Fibroblast of lung (primary cell): ENCODE data around the gene CLSTN2. TPM values are rescaled to one million over a fixed set of nuclear protein-coding genes. Genes with fewer than 3 reads are reported as not detected.

ENCODE experiments used
- DNase-seq, 2 donors: peaks; one replicate each; pipeline versions ENCODE4 v3.0.0 to v3.0.0-alpha.2; 2010; ENCODE audit warnings: low read depth in 2 of 2
- H2AFZ ChIP-seq: 2 replicates; pipeline ENCODE4 v1.5.1; 2012; ENCODE audit warnings: low read length, control low read depth, inconsistent platforms
- H3K27ac ChIP-seq: 2 replicates; pipeline ENCODE4 v1.5.1; 2011; ENCODE audit warnings: low read length, control low read depth; ENCODE audit not compliant: insufficient read depth
- H3K27me3 ChIP-seq: 2 replicates; pipeline ENCODE4 v1.5.1; 2011; ENCODE audit warnings: mild to moderate bottlenecking, low read length; ENCODE audit not compliant: control insufficient read depth, insufficient read depth
- H3K36me3 ChIP-seq: 2 replicates; pipeline ENCODE4 v1.5.1; 2011; ENCODE audit warnings: low read length; ENCODE audit not compliant: control insufficient read depth, insufficient read depth
- H3K4me1 ChIP-seq: 2 replicates; pipeline ENCODE4 v1.5.1; 2011; ENCODE audit warnings: low read length; ENCODE audit not compliant: control insufficient read depth, insufficient read depth; ENCODE audit errors: extremely low read depth
- H3K4me2 ChIP-seq: 2 replicates; pipeline ENCODE4 v1.5.1; 2011; ENCODE audit warnings: low read length, control low read depth; ENCODE audit not compliant: insufficient read depth; ENCODE audit errors: extremely low read depth
- H3K4me3 ChIP-seq, 4 experiments: fragments of 200-600 bp in 1 of 4; sonication (generic) in 1 of 4; replicated peaks in 1 of 4; 2 replicates each; pipeline ENCODE4 v1.5.1; 2011 to 2016; ENCODE audit warnings: low read length in 4 of 4, low read depth in 3 of 4, mild to moderate bottlenecking in 3 of 4, control low read depth in 2 of 4, inconsistent platforms in 1 of 4, mixed read lengths in 1 of 4; ENCODE audit not compliant: insufficient read depth in 1 of 4; ENCODE audit errors: control extremely low read depth in 1 of 4
- H3K79me2 ChIP-seq: 2 replicates; pipeline ENCODE4 v1.5.1; 2012; ENCODE audit warnings: mild to moderate bottlenecking, low read length, inconsistent platforms; ENCODE audit not compliant: control insufficient read depth, insufficient read depth
- H3K9ac ChIP-seq: 2 replicates; pipeline ENCODE4 v1.5.1; 2011; ENCODE audit warnings: mild to moderate bottlenecking, low read length, control low read depth; ENCODE audit not compliant: insufficient read depth
- H3K9me3 ChIP-seq: 2 replicates; pipeline ENCODE4 v1.5.1; 2012; ENCODE audit warnings: low read depth, low read length; ENCODE audit not compliant: control insufficient read depth, insufficient read depth
- H4K20me1 ChIP-seq: 2 replicates; pipeline ENCODE4 v1.5.1; 2011; ENCODE audit warnings: low read length; ENCODE audit not compliant: control insufficient read depth, insufficient read depth; ENCODE audit errors: extremely low read depth
- EZH2 ChIP-seq: IDR thresholded peaks from 2 replicates; pipeline ENCODE4 v1.5.1; 2012; ENCODE audit warnings: low read length, control low read depth, mild to moderate bottlenecking; ENCODE audit errors: missing control alignments
- polyA plus RNA-seq, 2 donors: library from polyadenylated mRNA; depleted of rRNA in 1 of 2; stranded (reverse) in 1 of 2; unstranded in 1 of 2; fragments of >200 nt; gene quantifications; 2 replicates each; pipeline ENCODE4 v1.2.1, GENCODE V29; 2011 to 2012; ENCODE audit warnings: missing spikeins in 1 of 2
- total RNA-seq: library from RNA; depleted of rRNA; stranded (reverse); fragments of >200 nt; gene quantifications from 2 replicates; pipeline ENCODE4 v1.2.1, GENCODE V29; 2014
- TF ChIP-seq, protein P1 (sequence below), 2 donors: IDR thresholded peaks in 1 of 2; conservative IDR thresholded peaks in 1 of 2; 1 replicate in 1 of 2; 2 replicates in 1 of 2; pipeline ENCODE4 v1.5.1; 2011 to 2012; ENCODE audit warnings: low read length in 2 of 2, control low read depth in 1 of 2, inconsistent platforms in 1 of 2, low read depth in 1 of 2, mild to moderate bottlenecking in 1 of 2

CLSTN2 gene
- total and polyA plus RNA-seq, 2 donors (not counting 1 experiment from before 2014, with no cell fraction given) = under 0.01 to 1.3 TPM

DNA sequence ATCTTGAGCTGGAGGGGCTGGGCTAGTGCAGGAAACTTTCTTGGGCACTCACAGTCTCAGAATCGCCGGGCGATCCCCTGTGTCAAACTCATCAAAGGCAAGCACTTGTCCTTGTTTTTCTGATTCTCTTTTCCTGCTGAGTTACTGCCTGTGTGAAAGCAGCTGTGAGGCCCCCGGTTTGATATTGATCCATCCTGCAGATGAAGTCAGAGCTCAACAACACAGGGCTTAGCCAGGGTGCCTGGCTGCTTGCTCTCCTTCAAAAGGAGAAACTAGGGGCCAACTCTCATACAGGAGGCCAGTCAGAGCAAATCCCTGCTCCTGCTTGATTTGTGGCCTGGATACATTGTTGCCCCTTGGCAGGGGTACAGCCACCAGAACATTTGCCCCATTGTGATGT, 22.9 kb downstream of the CLSTN2 start:
- Histone ChIP-seq H3K9me3 (no peaks in the 10 kb centered on the region), H2AFZ (no peak overlapping the region), H3K4me1 (no peaks in the 10 kb centered on the region), H3K36me3 (no peaks in the 10 kb centered on the region), H3K9ac (no peak overlapping the region), H3K4me3 (no peak overlapping the region), H3K4me2 (no peak overlapping the region), H3K27ac (no peak overlapping the region), H3K79me2 (no peaks in the 10 kb centered on the region), H3K27me3 (no peaks in the 10 kb centered on the region), H4K20me1 (no peaks in the 10 kb centered on the region)
- no peak for DNase-seq
- TF ChIP-seq, protein P1, sequence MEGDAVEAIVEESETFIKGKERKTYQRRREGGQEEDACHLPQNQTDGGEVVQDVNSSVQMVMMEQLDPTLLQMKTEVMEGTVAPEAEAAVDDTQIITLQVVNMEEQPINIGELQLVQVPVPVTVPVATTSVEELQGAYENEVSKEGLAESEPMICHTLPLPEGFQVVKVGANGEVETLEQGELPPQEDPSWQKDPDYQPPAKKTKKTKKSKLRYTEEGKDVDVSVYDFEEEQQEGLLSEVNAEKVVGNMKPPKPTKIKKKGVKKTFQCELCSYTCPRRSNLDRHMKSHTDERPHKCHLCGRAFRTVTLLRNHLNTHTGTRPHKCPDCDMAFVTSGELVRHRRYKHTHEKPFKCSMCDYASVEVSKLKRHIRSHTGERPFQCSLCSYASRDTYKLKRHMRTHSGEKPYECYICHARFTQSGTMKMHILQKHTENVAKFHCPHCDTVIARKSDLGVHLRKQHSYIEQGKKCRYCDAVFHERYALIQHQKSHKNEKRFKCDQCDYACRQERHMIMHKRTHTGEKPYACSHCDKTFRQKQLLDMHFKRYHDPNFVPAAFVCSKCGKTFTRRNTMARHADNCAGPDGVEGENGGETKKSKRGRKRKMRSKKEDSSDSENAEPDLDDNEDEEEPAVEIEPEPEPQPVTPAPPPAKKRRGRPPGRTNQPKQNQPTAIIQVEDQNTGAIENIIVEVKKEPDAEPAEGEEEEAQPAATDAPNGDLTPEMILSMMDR (conservative IDR thresholded peaks at IDR 0.05 in 1 of 2, IDR thresholded peaks at IDR 0.05 in 1 of 2; ENCODE audit: low read depth in 1 of 2, low read length in 2 of 2) = no peak
- no peak for TF ChIP-seq EZH2

DNA sequence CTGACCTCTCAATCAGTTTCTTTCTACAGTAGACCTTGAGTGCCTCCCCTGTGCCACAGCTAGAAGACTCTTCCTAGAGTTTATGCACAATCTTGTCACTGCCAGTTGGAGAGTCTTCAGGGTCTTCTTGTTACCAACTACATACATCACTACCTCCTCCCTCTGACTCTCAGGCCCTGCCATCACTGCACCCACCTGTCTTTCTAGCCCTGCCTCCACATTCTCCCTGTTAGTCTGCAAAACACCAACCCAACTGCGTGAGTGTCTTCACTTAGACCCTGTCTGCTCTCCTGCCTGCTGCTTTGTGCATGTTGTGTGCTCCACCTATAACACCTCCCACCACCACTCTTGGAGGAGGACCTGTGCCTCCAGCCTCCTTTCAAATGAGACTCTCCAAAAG, 34.4 kb downstream of the CLSTN2 start:
- H3K4me2 ChIP-seq = no peak overlapping the region
- TF ChIP-seq, protein P1 (conservative IDR thresholded peaks at IDR 0.05 in 1 of 2, IDR thresholded peaks at IDR 0.05 in 1 of 2; ENCODE audit: low read depth in 1 of 2, low read length in 2 of 2) = no peak
- TF ChIP-seq EZH2 = no peak

DNA sequence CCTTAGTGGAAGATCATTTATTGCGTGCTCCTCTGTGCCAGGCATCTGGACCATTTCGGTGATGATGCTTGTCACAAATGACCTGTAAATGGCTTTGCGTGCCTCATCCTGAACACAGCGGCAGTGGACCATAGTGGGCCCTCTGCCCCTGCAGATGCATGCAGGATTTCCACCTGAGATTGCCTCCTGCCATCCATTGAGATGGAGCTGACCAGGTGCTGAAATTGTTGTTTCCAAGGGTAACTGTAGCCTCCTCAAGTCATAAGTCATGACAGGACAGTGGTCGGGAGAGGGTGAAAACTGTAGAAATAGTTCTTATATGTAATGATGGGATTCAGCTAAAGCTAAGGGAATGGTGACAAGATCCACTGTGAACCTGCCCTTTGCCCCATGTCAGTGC, 35.5 kb downstream of the CLSTN2 start:
- Histone ChIP-seq H3K4me1 (no peaks in the 10 kb centered on the region), H4K20me1 (no peaks in the 10 kb centered on the region), H3K27me3 (no peaks in the 10 kb centered on the region), H3K27ac (no peak overlapping the region), H3K79me2 (no peaks in the 10 kb centered on the region), H3K36me3 (no peaks in the 10 kb centered on the region), H3K4me2 (no peak overlapping the region), H2AFZ (no peak overlapping the region), H3K4me3 (no peak overlapping the region), H3K9me3 (no peaks in the 10 kb centered on the region), H3K9ac (no peak overlapping the region)
- TF ChIP-seq, protein P1 (conservative IDR thresholded peaks at IDR 0.05 in 1 of 2, IDR thresholded peaks at IDR 0.05 in 1 of 2; ENCODE audit: low read depth in 1 of 2, low read length in 2 of 2) = no peak
- TF ChIP-seq EZH2 = no peak
- DNase-seq = no peak

More for the DNA sequence above, 34.4 kb downstream of the CLSTN2 start:
- H3K9me3 ChIP-seq = no peaks in the 10 kb centered on the region
- no peaks in the 10 kb centered on the region for H3K4me1 ChIP-seq
- H3K4me3 ChIP-seq = no peak overlapping the region
- H3K79me2 ChIP-seq = no peaks in the 10 kb centered on the region
- no peak for DNase-seq
- no peak overlapping the region for H3K27ac ChIP-seq
- no peaks in the 10 kb centered on the region for H3K36me3 ChIP-seq
- no peaks in the 10 kb centered on the region for H3K27me3 ChIP-seq
- no peaks in the 10 kb centered on the region for H4K20me1 ChIP-seq
- H2AFZ ChIP-seq = no peak overlapping the region
- no peak overlapping the region for H3K9ac ChIP-seq
